ENCODE results near the gene DOK5.
"Not testable (repeated sequence)": the region's sequence is repeated elsewhere in the genome, so short reads cannot be mapped to it uniquely, and the experiment has no call there.

The DOK5 gene

GRCh38 chr20:54479138-54479906 lies 3.9 kb downstream of the DOK5 start:
- Histone ChIP-seq H3K9me3 (peaks cover 13% of the 10 kb centered on the region), H3K4me3 (no peak overlapping the region), H3K27me3 (no peaks in the 10 kb centered on the region), H3K4me1 (no peaks in the 10 kb centered on the region), H3K36me3 (no peaks in the 10 kb centered on the region), H3K9ac (no peak overlapping the region), H4K20me1 (no peaks in the 10 kb centered on the region), H3K27ac (no peak overlapping the region), H3K4me2 (no peak overlapping the region)
- TF ChIP-seq Cebpa-rat (IDR thresholded peaks at IDR 0.05), result no peak

GRCh38 chr20:54479937-54480336 lies 4.5 kb downstream of the DOK5 start:
- not testable (repeated sequence) for H3K27ac ChIP-seq, H3K4me2 ChIP-seq, H3K27me3 ChIP-seq

GRCh38 chr20:54481442-54481841 lies 6.0 kb downstream of the DOK5 start:
- Histone ChIP-seq H4K20me1 (no peaks in the 10 kb centered on the region), H3K4me2 (no peak overlapping the region)

More at GRCh38 chr20:54479937-54480336, 4.5 kb downstream of the DOK5 start:
- not testable (repeated sequence) for H3K36me3 ChIP-seq, H3K4me1 ChIP-seq, H3K9ac ChIP-seq, H4K20me1 ChIP-seq, H3K4me3 ChIP-seq
- peaks cover 13% of the 10 kb centered on the region for H3K9me3 ChIP-seq

GRCh38 chr20:54485631-54486030 lies 10.2 kb downstream of the DOK5 start:
- Histone ChIP-seq H3K4me3 (no peak overlapping the region), H3K4me1 (no peaks in the 10 kb centered on the region), H3K9ac (no peak overlapping the region), H3K27me3 (no peaks in the 10 kb centered on the region), H3K36me3 (no peaks in the 10 kb centered on the region), H4K20me1 (no peaks in the 10 kb centered on the region), H3K9me3 (no peaks in the 10 kb centered on the region), H3K27ac (no peak overlapping the region), H3K4me2 (no peak overlapping the region)
- TF ChIP-seq Cebpa-rat (IDR thresholded peaks at IDR 0.05), result no peak

More at GRCh38 chr20:54481442-54481841, 6.0 kb downstream of the DOK5 start:
- H3K9me3 ChIP-seq, result 0 out of 2 replicates have a peak, but pooled peaks cover under 1% of the 10 kb centered on the region
- H3K27ac ChIP-seq, result no peak overlapping the region
- H3K27me3 ChIP-seq, result no peaks in the 10 kb centered on the region
- H3K4me1 ChIP-seq, result no peaks in the 10 kb centered on the region
- no peak overlapping the region for H3K4me3 ChIP-seq
- no peak for TF ChIP-seq Cebpa-rat (IDR thresholded peaks at IDR 0.05)
- no peaks in the 10 kb centered on the region for H3K36me3 ChIP-seq
- no peak overlapping the region for H3K9ac ChIP-seq

GRCh38 chr20:54486585-54486984 lies 11.2 kb downstream of the DOK5 start:
- Histone ChIP-seq H3K9ac (no peak overlapping the region), H4K20me1 (no peaks in the 10 kb centered on the region), H3K36me3 (no peaks in the 10 kb centered on the region), H3K27me3 (no peaks in the 10 kb centered on the region), H3K4me2 (no peak overlapping the region), H3K9me3 (no peaks in the 10 kb centered on the region), H3K4me1 (no peaks in the 10 kb centered on the region), H3K27ac (no peak overlapping the region), H3K4me3 (no peak overlapping the region)
- TF ChIP-seq Cebpa-rat (IDR thresholded peaks at IDR 0.05), result no peak

- Histone ChIP-seq H3K4me3 (no peak overlapping the region), H3K4me1 (no peaks in the 10 kb centered on the region), H3K9ac (no peak overlapping the region), H3K27me3 (no peaks in the 10 kb centered on the region), H3K27ac (no peak overlapping the region), H3K4me2 (no peak overlapping the region), H4K20me1 (no peaks in the 10 kb centered on the region), H3K36me3 (no peaks in the 10 kb centered on the region), H3K9me3 (no peaks in the 10 kb centered on the region)
- TF ChIP-seq Cebpa-rat (IDR thresholded peaks at IDR 0.05), result no peak
Observed at GRCh38 chr20:54488442-54488841, 13.0 kb downstream of the DOK5 start.

GRCh38 chr20:54491506-54491905 lies 16.1 kb downstream of the DOK5 start:
- Histone ChIP-seq H3K27me3 (no peaks in the 10 kb centered on the region), H3K27ac (no peak overlapping the region), H3K4me2 (no peak overlapping the region), H3K4me1 (no peaks in the 10 kb centered on the region), H3K9me3 (no peaks in the 10 kb centered on the region), H3K4me3 (no peak overlapping the region), H3K9ac (no peak overlapping the region), H3K36me3 (no peaks in the 10 kb centered on the region), H4K20me1 (no peaks in the 10 kb centered on the region)
- TF ChIP-seq Cebpa-rat (IDR thresholded peaks at IDR 0.05), result no peak

GRCh38 chr20:54494303-54495006 lies 19.1 kb downstream of the DOK5 start:
- no peak overlapping the region for H3K4me2 ChIP-seq
- no peaks in the 10 kb centered on the region for H4K20me1 ChIP-seq
- H3K4me1 ChIP-seq, result no peaks in the 10 kb centered on the region
- no peak overlapping the region for H3K9ac ChIP-seq
- no peak overlapping the region for H3K4me3 ChIP-seq
- no peak for TF ChIP-seq Cebpa-rat (IDR thresholded peaks at IDR 0.05)
- H3K27me3 ChIP-seq, result no peaks in the 10 kb centered on the region
- no peaks in the 10 kb centered on the region for H3K36me3 ChIP-seq
- H3K9me3 ChIP-seq, result no peaks in the 10 kb centered on the region
- no peak overlapping the region for H3K27ac ChIP-seq

- Histone ChIP-seq H3K27ac (no peak overlapping the region), H3K4me3 (no peak overlapping the region)
Observed at GRCh38 chr20:54497931-54498718, 22.7 kb downstream of the DOK5 start.

GRCh38 chr20:54499111-54499510 lies 23.7 kb downstream of the DOK5 start:
- no peaks in the 10 kb centered on the region for H3K4me1 ChIP-seq
- H3K9me3 ChIP-seq, result no peaks in the 10 kb centered on the region
- no peak overlapping the region for H3K9ac ChIP-seq
- H3K4me3 ChIP-seq, result no peak overlapping the region
- no peaks in the 10 kb centered on the region for H4K20me1 ChIP-seq
- no peaks in the 10 kb centered on the region for H3K27me3 ChIP-seq
- H3K4me2 ChIP-seq, result no peak overlapping the region
- TF ChIP-seq Cebpa-rat (IDR thresholded peaks at IDR 0.05), result no peak
- H3K27ac ChIP-seq, result no peak overlapping the region
- no peaks in the 10 kb centered on the region for H3K36me3 ChIP-seq

More at GRCh38 chr20:54497931-54498718, 22.7 kb downstream of the DOK5 start:
- no peaks in the 10 kb centered on the region for H4K20me1 ChIP-seq
- no peaks in the 10 kb centered on the region for H3K4me1 ChIP-seq
- H3K27me3 ChIP-seq, result no peaks in the 10 kb centered on the region
- no peak for TF ChIP-seq Cebpa-rat (IDR thresholded peaks at IDR 0.05)
- no peak overlapping the region for H3K4me2 ChIP-seq
- no peaks in the 10 kb centered on the region for H3K9me3 ChIP-seq
- H3K9ac ChIP-seq, result no peak overlapping the region
- no peaks in the 10 kb centered on the region for H3K36me3 ChIP-seq
